H1 (cell line): Measurements from ENCODE around the gene FRMD5.

Experiments
- CBX8 ChIP-seq: fragments of 300-800, 300-1000 bp; sonication (generic); IDR thresholded peaks from 2 replicates; pipeline ENCODE4 v1.7.1; 2016; ENCODE audit warnings: low read depth, low read length, borderline replicate concordance
- TF ChIP-seq, protein P1 (sequence below), 3 experiments: IDR thresholded peaks; 1 replicate in 2 of 3; 2 replicates in 1 of 3; pipeline versions ENCODE4 v1.5.1 to v1.6.1; 2011; ENCODE audit warnings: low read length in 3 of 3, mild to moderate bottlenecking in 3 of 3, inconsistent platforms in 2 of 3, low read depth in 1 of 3, moderate library complexity in 1 of 3; ENCODE audit not compliant: insufficient read depth in 1 of 3; ENCODE audit errors: control extremely low read depth in 1 of 3

DNA sequence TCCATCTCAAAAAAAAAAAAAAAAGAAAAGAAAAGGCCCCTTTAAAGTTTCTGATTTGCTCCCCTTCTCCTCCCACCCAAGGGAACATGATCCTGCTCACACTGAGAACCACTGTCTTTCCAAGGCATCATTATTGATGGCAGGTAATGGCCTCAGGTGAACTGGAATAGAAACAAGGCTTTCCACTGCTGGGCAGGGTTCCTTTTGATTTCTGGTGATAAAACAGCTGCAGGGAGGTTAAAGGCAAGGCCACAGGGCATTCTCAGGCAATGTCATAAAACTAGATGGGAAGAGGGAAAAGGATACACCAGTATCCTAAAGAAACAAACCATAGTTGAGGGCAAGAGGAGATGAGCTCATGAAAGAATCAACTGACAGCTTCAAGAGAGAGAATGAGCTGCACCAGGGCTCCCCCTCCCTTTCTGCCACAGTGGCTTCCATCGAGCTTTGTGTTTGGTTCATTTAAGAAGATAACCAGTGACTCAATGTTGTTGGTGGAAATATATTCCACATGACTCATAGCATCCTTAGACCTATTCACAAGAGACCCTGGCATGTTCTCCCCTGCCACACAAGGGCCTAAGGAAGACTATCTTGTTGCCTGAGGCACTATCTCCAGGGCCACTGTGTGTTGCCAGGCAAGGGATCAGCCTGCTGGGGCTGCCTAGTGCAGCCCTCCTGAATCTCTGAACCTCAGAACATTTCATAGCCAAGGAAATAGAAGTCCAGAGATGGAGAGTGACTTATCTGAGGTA is 281.9 kb downstream of the FRMD5 start:
- TF ChIP-seq CBX8, result no peak
- TF ChIP-seq, protein P1, sequence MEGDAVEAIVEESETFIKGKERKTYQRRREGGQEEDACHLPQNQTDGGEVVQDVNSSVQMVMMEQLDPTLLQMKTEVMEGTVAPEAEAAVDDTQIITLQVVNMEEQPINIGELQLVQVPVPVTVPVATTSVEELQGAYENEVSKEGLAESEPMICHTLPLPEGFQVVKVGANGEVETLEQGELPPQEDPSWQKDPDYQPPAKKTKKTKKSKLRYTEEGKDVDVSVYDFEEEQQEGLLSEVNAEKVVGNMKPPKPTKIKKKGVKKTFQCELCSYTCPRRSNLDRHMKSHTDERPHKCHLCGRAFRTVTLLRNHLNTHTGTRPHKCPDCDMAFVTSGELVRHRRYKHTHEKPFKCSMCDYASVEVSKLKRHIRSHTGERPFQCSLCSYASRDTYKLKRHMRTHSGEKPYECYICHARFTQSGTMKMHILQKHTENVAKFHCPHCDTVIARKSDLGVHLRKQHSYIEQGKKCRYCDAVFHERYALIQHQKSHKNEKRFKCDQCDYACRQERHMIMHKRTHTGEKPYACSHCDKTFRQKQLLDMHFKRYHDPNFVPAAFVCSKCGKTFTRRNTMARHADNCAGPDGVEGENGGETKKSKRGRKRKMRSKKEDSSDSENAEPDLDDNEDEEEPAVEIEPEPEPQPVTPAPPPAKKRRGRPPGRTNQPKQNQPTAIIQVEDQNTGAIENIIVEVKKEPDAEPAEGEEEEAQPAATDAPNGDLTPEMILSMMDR (IDR thresholded peaks at IDR 0.05; ENCODE audit: control extremely low read depth in 1 of 3, insufficient read depth in 1 of 3, low read depth in 1 of 3, low read length in 3 of 3), result no peak
